ENCODE results near the gene SLC13A1.

Gene SLC13A1

GRCh38 chr7:123193235-123193634 is 6.5 kb downstream of the SLC13A1 start:
- no peak for DNase-seq

- no peak for DNase-seq
Measured at GRCh38 chr7:123191132-123191531, 8.6 kb downstream of the SLC13A1 start.

DNA sequence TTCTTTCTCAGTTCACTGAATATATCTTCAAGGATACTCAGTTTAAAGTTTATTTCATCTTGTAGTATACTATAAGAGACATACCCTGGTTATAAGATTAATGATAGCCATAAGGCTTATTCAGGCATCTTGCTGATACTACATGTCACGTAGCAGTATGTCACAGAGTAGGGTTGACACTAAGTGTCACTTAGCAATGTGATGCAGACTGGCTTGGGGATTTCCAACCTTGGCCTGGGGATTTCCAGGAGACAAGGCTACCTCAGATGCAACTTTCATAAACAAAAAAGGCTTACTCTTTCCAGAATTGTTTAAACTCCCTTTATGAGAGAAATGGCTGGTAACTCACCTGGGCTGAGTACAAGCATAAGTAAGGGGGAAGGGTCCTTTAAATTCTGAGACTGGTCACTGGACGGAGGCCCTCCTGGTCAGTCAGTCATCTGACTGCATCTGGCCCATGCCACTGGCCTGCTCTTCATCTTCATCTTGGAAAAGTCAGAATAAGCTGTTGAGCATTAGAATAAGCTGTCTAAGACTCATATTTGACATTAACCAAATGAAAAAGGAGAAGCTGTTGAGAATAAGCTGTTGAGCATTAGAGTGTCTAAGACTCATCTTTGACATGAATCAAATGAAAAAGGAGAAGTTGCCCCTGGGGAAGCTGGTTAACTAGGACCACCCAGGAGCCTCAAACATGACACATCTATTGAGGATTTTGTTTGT is 9.5 kb downstream of the SLC13A1 start:
- DNase-seq = no peak

DNA sequence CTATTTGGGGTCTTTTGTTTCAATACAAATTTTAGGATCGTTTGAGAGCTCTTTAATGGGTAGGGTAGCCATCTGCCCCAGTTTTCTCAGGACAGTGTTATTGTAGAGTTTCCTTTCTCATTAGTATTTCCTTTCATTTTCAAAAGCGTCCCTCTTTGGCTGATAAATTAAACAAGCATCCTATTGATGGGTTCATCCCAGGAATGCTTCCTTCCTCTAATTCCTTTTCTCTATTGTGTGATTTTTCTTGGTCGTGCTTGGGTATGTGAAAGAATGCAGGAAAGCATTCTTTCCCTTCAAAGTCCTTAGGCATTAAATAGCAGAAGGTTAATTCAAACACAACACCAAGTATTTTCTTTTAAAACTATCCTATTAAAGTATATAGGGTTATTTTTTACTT is 14.0 kb downstream of the SLC13A1 start:
- DNase-seq = no peak

DNA sequence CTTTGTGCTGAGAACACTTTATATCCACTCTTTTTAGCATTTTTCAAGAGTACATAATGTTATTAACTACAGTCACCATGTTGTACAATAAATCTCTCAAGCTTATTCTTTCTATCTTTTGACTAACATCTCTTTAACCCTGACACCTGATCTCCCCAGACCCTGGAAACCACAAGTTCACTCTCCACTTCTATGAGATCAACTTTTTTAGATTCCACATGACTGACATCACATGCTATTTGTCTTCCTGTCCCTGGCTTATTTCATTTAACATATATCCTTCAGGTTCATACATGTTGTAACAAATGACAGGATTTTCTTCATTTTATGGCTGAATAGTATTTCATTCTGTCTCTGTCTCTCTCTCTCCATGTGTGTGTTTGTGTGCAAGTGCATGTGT is 15.5 kb downstream of the SLC13A1 start:
- no peak for DNase-seq

GRCh38 chr7:123183431-123183830 is 16.3 kb downstream of the SLC13A1 start:
- DNase-seq = no peak

DNA sequence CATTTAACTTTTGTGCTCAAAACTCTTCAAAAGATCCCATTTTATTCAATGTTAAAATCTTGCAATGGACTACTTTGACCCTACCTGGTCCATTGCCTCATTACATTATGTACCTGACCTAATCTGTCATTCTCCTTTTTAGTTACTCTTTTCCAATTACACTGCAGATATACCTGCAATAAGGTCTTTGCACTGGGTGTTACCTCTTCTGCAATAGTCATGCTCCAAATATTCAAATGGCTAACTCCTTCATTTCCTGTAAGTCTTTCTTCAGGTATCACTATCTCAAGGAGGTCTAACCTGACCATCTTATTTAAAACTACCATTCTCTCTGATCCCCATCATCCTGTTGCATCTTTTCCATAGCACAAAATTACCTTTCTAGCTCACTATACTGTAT is 22.3 kb downstream of the SLC13A1 start:
- DNase-seq = no peak

GRCh38 chr7:123170333-123171246 is 29.2 kb downstream of the SLC13A1 start:
- no peak for DNase-seq

DNA sequence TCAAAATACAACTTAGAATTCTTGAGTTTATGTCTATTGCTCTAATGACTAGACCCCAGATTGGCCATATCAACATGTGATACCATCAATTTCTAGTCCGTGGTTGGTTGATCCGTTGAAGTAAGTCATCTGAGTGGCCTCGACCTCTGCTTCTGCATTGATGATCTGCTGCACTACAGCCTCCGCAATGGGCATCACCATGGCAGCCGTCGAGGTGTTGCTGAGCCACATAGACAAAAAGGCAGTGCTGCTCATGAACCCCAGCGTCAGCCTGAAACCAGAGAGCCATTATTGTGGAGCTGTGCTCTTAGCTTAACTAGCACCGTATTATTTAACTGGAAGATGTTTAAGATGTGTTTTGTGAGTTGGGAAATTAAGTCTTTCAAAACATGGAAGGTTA is 30.7 kb downstream of the SLC13A1 start:
- no peak for DNase-seq

DNA sequence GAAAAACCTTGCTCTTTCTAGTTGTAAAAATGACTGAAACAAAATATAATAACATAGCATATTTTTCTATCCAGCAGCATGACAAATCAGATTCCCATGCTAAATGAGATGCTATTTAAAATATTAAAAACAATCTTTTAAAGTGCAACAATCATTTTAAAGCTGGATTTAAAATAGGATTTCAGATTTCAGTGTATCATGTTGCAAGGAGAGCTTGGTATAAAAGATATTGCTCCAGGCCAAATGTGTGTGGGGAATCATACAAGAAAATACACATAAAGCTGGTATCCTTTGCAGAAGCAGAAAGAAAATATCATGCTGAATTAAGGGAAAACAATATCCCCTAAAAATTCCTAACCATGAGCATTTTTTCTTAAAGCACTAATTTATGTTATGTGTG is 42.2 kb downstream of the SLC13A1 start:
- no peak for DNase-seq

GRCh38 chr7:123155571-123155970 is 44.2 kb downstream of the SLC13A1 start:
- no peak for DNase-seq

GRCh38 chr7:123154231-123154860 is 45.4 kb downstream of the SLC13A1 start:
- no peak for DNase-seq

GRCh38 chr7:123151443-123151842 is 48.3 kb downstream of the SLC13A1 start:
- no peak for DNase-seq

DNA sequence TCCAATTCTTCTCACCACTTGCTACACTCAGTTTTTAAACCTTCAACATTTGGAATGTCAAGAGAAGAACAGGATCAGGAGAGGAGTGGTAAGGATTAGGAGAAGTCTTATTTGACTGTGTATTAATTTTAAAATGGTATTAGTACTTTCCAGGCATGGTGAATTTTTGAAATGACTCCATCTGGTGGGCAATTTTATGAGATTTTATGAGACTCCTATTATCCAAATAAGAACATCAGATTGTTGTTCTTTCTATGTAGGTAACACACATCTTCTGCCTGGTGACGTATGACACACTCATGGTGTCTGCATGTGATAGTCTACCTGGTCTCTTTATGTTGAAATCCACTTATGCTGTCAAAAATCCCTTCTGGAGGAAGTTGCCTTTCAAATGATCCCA is 51.0 kb downstream of the SLC13A1 start:
- DNase-seq = no peak

DNA sequence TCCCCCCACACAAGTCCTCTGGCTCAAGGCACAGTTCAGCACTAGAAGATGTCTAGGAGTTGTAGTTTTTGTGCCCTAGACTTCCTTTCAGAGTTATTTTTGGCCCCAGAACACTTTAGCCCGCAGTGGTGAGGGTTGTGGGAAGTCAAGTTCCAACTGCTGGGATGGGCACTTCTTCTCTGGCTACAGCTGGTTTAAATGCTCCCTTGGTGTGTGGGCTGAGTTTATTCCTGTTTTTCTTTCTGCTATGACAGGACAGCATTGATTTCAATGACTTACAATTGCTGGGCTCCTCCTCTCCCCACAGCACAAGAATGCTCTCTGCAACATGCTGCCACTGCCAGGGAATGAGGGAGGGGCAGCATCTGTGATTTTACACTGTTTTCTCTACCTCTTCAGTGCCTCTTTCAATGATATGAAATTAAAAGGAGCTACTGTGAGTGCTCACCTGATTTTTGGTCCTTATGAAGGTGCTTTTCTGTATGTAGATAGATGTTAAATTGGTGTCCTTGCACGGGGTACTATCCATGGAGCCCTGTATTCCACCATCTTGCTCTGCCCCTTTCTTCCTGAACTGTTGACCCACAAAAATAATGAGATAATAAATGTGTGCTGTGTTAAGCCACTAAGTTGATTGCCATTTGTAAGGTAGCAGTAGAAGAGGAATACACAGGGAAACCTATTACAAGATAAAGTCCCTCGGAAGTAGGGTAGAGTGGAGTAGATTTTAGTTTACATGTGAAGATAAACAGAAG is 56.3 kb downstream of the SLC13A1 start:
- no peak for DNase-seq

DNA sequence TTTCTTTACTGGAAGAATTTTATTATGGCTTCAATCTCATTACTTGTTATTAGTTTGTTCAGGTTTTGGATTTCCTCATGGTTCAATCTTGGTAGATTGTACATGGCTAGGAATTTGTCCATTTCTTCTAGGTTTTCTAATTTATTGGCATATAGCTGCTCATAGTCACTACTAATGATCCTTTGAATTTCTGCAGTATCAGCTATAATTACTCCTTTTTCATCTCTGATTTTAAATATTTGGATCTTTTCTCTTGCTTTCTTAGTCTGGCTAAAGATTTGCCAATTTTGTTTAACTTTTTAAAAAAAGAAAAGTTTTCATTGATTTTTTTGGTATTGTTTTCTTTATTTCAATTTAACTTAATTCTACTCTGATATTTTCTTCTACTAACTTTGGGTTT is 59.2 kb downstream of the SLC13A1 start:
- no peak for DNase-seq

DNA sequence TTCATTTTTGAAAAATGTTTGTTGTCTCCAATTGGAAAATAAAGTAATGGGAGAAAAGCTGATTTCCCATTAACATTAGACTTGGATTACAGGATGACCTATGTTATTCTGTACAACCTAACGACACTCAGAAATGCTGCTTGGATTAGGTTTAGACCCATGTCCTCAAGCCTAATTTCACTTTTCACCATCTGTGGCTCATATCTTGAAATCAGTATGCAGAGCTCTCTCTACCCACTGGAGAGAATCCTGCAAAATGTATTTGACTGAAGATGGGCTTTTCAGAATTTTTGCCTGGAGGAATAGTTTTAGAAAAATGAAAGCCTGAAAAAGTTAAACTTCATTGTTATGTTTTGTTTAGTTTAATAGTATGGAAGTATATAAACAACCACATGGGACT is 63.8 kb downstream of the SLC13A1 start:
- DNase-seq = no peak

DNA sequence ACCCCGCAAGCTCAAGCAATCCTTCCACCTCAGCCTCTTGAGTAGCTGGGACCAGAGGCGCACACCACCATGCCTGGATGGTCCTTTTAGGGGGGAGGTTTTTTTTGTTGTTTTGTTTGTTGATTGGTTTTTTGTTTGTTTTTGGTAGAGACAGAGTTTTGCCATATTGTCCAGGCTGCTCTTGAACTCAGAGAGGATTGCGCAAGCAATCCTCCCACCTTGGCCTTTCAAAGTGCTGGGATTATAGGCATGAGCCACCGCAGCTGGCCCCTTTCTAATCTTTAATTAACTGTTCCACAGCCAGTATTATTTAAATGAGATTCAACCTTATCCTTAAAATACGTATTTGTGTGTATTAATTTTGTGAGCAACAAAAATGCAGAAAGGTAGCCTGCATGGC is 65.8 kb downstream of the SLC13A1 start:
- DNase-seq = no peak

DNA sequence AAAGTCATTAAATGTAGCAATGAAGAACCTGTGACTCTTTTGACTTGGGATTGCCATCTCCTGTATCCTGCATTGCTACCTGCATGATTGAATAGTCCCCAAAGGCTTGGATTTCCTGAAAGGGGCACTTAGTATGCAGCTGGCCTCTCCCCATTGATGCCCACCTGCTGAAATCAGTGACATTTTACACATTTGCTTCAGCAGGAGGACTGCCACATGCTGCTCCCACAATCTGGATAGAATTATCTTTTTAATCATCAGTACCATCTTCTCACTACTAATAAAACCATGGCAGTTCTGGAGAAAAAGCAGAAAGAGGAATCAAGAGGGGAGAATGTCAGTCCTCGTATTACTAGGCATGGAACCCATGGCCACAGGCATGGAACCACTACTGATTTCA is 67.8 kb downstream of the SLC13A1 start:
- DNase-seq = no peak

GRCh38 chr7:123131556-123131955 is 68.2 kb downstream of the SLC13A1 start:
- no peak for DNase-seq

DNA sequence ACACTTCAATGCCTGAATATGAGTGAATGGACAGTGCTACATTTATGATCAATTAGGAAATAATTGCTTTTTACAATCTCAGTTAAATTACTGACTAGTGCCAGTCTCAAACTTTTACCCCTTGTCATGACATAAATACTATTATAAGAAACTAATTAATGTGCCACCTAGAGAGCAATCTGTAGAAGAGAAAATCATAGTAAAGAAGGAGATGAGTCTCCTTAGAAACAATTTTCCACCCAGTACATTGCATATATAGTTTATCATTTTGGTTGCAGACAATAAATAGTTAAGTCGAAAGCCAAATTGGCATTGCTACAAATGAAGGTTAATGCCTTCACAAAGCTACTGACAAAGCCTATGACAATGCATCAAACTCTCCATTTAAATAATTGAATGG is 68.6 kb downstream of the SLC13A1 start:
- DNase-seq = no peak

GRCh38 chr7:123126691-123127090 is 73.1 kb downstream of the SLC13A1 start:
- DNase-seq = no peak

DNA sequence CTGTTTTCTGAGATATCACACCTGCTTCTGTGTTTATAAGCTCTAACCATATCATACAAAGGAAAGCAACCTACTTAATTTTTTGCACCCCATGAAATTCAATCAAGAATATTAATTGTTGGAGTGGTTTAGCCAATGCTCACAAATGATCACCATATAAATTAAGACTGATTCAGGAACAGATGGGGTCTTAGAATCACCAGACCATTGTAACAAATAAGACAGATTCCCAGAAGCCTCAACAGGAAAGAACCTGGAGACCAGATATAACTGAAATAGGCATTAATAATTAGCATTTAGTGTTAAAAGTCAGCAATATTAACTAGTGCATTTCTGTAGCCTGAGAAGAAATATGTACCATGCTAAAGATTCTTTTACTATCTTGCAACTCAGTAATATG is 73.6 kb downstream of the SLC13A1 start:
- DNase-seq = no peak

All from DMS79 (cell line).